ENCODE measurements around the gene SUB1. TPM values are rescaled to one million over a fixed set of nuclear protein-coding genes. Genes with fewer than 3 reads are reported as not detected.

SUB1 gene
- total and polyA plus RNA-seq, 4 donors, result 126 to 234 (median 155) TPM

- H3K4me3 ChIP-seq, result no peak overlapping the region
- TF ChIP-seq, protein P1, sequence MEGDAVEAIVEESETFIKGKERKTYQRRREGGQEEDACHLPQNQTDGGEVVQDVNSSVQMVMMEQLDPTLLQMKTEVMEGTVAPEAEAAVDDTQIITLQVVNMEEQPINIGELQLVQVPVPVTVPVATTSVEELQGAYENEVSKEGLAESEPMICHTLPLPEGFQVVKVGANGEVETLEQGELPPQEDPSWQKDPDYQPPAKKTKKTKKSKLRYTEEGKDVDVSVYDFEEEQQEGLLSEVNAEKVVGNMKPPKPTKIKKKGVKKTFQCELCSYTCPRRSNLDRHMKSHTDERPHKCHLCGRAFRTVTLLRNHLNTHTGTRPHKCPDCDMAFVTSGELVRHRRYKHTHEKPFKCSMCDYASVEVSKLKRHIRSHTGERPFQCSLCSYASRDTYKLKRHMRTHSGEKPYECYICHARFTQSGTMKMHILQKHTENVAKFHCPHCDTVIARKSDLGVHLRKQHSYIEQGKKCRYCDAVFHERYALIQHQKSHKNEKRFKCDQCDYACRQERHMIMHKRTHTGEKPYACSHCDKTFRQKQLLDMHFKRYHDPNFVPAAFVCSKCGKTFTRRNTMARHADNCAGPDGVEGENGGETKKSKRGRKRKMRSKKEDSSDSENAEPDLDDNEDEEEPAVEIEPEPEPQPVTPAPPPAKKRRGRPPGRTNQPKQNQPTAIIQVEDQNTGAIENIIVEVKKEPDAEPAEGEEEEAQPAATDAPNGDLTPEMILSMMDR (IDR thresholded peaks at IDR 0.05; ENCODE audit: control extremely low read depth, extremely low read depth), result no peak
- peaks cover 0 to 11% (median 0%) of the 10 kb centered on the region in 5 donors for H3K4me1 ChIP-seq (ENCODE audit: control insufficient read depth in 5 of 5, insufficient read depth in 5 of 5, low read length in 5 of 5)
- H3K9ac ChIP-seq (ENCODE audit: insufficient read depth in 1 of 2, low read length in 2 of 2), result no peak overlapping the region
- no peaks in the 10 kb centered on the region for H3K36me3 ChIP-seq (ENCODE audit: control insufficient read depth in 4 of 4, insufficient read depth in 4 of 4, low read length in 4 of 4)
- no peaks in the 10 kb centered on the region for H3K9me3 ChIP-seq (ENCODE audit: control insufficient read depth in 4 of 4, insufficient read depth in 3 of 4, low read length in 3 of 4)
- H3K27ac ChIP-seq (ENCODE audit: low read depth in 1 of 2, low read length in 1 of 2), result no peak overlapping the region
- WGBS, 2 donors, result 58 to 62% methylated on average over 3 of the region's 3 CpGs
- ATAC-seq (ENCODE audit: insufficient read depth, low FRiP score) (no peak), DNase-seq (no peak)
- no peaks in the 10 kb centered on the region for H3K27me3 ChIP-seq (ENCODE audit: control insufficient read depth in 3 of 3, insufficient read depth in 3 of 3, low read length in 2 of 3)
Observed at GRCh38 chr5:32615236-32615635, 29.9 kb downstream of the SUB1 start.

DNA sequence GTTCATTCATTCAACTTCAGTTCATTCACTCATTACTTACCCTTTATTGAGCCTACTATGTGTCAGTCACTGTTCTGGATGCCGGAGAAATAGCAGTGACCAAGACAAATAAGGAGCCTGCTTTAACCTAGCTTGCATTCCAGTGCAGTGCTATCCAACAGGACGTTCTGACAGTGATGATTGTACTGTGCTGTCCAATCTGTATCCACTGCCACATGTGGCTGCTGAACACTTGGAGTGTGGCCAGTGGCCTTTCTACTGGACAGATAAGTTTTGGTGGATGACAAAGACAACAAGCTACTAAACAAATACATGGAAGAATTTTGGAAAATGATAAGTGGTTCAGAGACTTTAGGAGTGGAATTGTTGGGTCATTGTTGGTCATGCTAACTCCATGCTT is 33.6 kb downstream of the SUB1 start:
- Histone ChIP-seq H3K36me3 (ENCODE audit: control insufficient read depth in 4 of 4, insufficient read depth in 4 of 4, low read length in 4 of 4) (no peaks in the 10 kb centered on the region), H3K27ac (ENCODE audit: low read depth in 1 of 2, low read length in 1 of 2) (no peak overlapping the region), H3K9me3 (ENCODE audit: control insufficient read depth in 4 of 4, insufficient read depth in 3 of 4, low read length in 3 of 4) (no peaks in the 10 kb centered on the region), H3K27me3 (ENCODE audit: control insufficient read depth in 3 of 3, insufficient read depth in 3 of 3, low read length in 2 of 3) (no peaks in the 10 kb centered on the region), H3K9ac (ENCODE audit: insufficient read depth in 1 of 2, low read length in 2 of 2) (no peak overlapping the region), H3K4me3 (no peak overlapping the region), H3K4me1 (ENCODE audit: control insufficient read depth in 5 of 5, insufficient read depth in 5 of 5, low read length in 5 of 5) (no peaks in the 10 kb centered on the region)
- ATAC-seq (ENCODE audit: insufficient read depth, low FRiP score) (no peak), DNase-seq (no peak)
- TF ChIP-seq, protein P1 (IDR thresholded peaks at IDR 0.05; ENCODE audit: control extremely low read depth, extremely low read depth), result no peak
- 68 to 78% methylated on average over 2 of the region's 2 CpGs for WGBS, 2 donors

DNA sequence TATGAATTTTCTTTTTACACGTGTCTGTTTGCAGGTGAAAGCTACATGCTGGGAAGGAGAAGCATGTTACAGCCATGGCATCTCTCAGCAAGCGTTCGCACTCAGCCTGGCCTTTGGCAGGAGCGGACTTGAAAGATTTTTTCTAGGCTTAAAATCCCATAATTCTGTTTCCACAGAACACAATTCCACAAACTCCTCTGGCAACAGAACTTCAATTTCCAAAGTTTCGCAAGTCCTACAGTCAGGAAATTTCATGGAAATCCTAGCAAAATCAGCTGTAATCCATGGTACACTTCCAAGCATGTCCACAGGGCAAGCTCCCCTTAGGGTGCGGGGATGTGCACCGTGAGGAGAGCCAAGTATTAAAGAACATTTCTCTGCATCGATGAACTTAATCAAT is 35.9 kb downstream of the SUB1 start:
- no peak for DNase-seq

More for the DNA sequence above, 35.9 kb downstream of the SUB1 start:
- Histone ChIP-seq H3K9ac (ENCODE audit: insufficient read depth in 1 of 2, low read length in 2 of 2) (no peak overlapping the region), H3K36me3 (ENCODE audit: control insufficient read depth in 4 of 4, insufficient read depth in 4 of 4, low read length in 4 of 4) (no peaks in the 10 kb centered on the region), H3K9me3 (ENCODE audit: control insufficient read depth in 4 of 4, insufficient read depth in 3 of 4, low read length in 3 of 4) (peaks cover 0 to 2% (median 0%) of the 10 kb centered on the region in 4 donors), H3K27ac (ENCODE audit: low read depth in 1 of 2, low read length in 1 of 2) (no peak overlapping the region), H3K27me3 (ENCODE audit: control insufficient read depth in 3 of 3, insufficient read depth in 3 of 3, low read length in 2 of 3) (no peaks in the 10 kb centered on the region), H3K4me3 (no peak overlapping the region), H3K4me1 (ENCODE audit: control insufficient read depth in 5 of 5, insufficient read depth in 5 of 5, low read length in 5 of 5) (no peaks in the 10 kb centered on the region)
- TF ChIP-seq, protein P1 (IDR thresholded peaks at IDR 0.05; ENCODE audit: control extremely low read depth, extremely low read depth), result no peak
- no peak for ATAC-seq (ENCODE audit: insufficient read depth, low FRiP score)
- WGBS, 2 donors, result 70 to 77% methylated on average over 8 of the region's 8 CpGs

Data from lung (tissue), 12 donors.